GM12874 (cell line): ENCODE measurements around the gene STXBP2.

ENCODE experiments used
- TF ChIP-seq, protein P1 (sequence below): IDR thresholded peaks from 2 replicates; pipeline ENCODE4 v1.5.1; 2011; ENCODE audit warnings: low read depth, mild to moderate bottlenecking, control low read depth, low read length, moderate library complexity; ENCODE audit not compliant: insufficient read depth

The STXBP2 gene

DNA sequence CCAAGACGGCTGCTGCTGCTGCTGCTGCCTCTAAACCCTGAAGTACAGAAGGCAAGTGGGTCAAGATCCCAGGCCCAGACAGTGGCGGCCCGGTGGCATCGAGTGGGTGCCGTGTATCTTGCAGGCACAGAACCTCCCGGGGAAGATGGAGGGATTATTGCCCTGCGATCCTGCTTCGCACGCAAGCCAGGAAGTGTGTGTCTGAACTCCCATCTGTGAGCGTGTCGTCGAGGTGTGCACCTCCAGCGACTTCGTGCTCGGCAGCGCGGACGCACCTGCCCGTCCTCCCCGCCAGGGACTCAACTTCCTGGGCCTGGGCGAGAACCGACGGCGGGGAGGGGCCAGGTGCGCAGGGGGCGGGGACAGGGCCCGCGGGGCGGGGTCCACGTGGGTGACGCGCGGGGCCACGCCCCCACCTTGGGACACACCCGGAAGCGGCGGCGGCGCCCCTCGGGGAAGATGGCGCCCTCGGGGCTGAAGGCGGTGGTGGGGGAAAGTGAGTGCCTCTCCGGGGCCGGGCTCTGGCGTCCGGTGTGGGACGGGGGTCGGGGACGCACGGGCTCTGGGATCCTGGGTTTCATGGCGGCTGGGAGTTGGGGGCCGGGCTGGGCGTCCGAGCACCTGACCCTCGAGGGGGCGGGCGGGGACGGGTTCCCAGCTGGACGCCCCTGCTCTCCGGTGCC lies at the start of gene STXBP2:
Gene STXBP2, plus strand, starts transcription at position 420 of the 683 bp plus-strand sequence. Its CDS starts 40 bp downstream, at position 460.
- TF ChIP-seq, protein P1, sequence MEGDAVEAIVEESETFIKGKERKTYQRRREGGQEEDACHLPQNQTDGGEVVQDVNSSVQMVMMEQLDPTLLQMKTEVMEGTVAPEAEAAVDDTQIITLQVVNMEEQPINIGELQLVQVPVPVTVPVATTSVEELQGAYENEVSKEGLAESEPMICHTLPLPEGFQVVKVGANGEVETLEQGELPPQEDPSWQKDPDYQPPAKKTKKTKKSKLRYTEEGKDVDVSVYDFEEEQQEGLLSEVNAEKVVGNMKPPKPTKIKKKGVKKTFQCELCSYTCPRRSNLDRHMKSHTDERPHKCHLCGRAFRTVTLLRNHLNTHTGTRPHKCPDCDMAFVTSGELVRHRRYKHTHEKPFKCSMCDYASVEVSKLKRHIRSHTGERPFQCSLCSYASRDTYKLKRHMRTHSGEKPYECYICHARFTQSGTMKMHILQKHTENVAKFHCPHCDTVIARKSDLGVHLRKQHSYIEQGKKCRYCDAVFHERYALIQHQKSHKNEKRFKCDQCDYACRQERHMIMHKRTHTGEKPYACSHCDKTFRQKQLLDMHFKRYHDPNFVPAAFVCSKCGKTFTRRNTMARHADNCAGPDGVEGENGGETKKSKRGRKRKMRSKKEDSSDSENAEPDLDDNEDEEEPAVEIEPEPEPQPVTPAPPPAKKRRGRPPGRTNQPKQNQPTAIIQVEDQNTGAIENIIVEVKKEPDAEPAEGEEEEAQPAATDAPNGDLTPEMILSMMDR, result peak; percentile 5; the same call in 1 of the 2 replicates

DNA sequence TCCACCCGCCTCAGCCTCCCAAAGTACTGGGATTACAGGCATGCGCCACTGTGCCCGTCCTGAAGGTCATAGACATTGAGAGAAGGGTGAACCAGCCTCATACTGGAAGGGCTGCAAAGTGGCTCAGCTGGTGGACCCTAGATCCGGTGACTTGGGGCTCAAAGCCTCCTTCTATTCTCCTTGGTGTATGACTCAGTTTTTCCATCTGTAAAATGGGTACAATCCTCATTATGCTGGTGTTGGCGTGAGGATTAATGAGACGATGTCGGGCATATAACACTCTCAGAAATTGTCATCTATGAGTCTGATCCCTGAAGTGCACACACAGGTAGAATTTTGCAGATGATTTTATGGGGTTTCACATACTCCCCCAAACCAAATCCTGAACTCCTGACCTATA lies 47.1 kb upstream of the STXBP2 start:
- TF ChIP-seq, protein P1, result no peak

DNA sequence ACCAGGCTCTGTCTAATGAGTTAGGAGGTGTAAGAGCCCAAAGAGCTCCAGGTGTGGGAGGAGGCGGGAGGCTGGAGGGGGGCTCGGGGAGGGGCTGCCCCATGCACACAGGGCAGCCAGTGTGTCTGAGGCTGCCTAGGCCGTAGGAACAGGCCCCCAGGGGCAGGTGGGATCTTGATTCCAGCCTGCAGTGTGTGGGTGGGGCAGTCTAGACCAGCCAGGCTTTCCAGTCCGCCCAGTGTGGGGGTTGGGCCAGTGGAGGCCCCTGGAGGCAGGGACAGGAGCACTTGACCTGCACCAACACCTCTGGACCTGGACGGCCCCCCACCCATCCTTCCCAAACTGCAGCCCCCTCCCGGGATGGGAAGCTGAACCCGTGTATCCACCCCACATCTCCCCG lies 46.7 kb upstream of the STXBP2 start:
- TF ChIP-seq, protein P1, result no peak

DNA sequence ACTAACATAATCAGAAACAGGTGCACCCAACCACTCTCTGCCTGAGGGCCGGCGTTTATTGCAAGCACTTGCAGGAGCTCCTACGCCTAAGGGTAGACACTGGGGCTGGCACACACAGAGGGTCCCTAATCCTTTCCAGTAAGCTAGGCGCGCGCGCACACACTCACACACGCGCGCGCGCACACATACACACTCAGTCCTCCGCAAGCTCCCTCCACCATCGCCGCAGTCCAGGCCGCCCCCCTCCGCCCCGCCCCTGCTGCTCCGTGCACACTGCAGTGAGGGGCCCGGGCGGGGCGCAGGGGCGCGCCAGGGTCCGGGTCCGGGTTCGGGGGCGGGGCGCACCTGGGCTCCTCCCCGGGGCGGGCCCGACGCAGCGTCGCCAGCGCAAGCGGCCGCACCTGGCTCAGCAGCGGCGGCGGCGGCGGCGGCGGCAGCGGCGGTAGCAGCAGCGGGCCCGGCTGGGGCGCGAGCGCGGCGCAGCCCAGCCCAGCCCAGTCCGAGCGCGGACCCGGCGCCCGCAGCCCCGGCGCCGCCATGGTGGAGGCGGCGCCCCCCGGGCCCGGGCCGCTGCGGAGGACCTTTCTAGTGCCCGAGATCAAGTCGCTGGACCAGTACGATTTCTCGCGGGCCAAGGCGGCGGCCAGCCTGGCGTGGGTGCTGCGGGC lies 41.3 kb upstream of the STXBP2 start, which contains the start of gene CAMSAP3:
Gene CAMSAP3, plus strand, starts transcription at position 398 of the 668 bp plus-strand sequence. Its CDS starts 140 bp downstream, at position 538.
- TF ChIP-seq, protein P1, result no peak

DNA sequence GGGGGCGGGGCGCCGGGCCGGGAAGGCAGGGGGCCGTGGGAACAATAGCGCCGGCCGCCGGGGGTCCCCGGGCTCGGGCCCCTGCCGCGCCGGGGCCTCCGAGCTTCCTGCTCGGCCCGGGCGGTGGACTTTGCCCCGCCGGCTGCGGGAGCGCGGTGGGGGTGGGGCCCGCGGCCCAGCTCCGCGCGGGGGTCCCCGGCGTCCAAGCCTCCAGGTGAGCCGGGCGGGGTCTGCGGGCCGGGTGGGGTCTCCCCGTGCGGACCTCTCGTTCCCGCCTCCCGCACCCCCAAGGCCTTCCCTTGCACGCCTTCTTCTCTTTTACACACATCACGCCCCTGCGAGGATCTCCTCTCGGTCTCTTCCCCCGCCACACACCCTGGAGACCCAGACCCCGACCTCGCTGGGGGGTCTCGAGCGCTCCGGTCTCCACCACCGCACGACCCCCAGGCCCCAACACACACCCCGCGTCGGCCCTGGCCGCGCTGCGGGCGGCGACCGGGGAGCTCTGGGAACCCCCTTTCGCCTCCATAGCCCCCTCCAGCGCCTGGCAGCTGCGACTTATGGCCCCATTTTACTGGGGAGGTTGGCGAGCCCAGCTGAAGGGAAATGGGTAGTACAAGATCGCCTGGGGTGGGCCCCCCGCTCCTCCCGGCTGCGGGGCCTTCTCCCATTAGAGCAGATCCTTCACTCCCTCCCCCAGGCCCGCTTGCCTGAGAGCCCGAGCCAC lies 40.5 kb upstream of the STXBP2 start:
- TF ChIP-seq, protein P1, result 0 out of 2 replicates have a peak, but pooled peaks have one; percentile 16

DNA sequence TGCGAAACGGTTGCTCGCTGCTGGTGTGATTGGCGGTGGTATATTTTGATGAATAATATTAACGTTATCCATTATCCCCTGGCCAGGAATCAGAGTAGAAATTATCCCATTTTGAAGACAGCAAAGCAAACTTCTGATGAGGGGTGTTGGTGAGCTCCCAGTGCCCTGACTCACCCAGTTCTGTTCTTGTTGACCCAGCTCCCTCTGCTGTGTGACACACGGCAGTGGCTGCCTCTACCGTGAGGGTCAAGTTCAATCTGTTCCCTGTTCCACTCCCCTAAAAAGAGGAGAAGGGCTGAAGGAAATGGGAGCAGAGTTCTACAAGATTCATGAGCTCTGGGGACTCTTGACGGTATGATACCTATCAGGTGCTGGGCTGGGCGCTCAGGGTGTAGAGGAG lies 39.2 kb upstream of the STXBP2 start:
- TF ChIP-seq, protein P1, result no peak

DNA sequence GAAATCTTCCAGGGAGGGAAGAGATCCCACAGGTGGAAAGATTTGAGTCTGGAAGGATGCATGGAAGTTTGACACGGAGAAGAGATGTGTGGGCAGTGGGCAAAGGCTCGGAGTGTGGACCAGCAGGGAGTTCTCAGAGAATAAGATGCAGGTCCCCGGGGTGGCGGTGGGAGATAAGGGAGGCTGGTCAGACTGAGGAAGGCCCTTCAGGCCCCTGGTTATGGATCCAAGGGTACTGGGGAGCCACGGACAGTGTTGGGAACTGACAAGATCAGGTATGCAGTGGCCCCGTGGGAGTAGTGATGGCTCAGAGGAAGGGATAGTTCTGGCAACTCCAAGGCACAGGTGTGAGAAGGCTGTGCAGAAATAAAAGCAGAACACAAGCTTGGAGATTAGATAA lies 38.7 kb upstream of the STXBP2 start:
- TF ChIP-seq, protein P1, result no peak
